Glomerular visceral epithelial cell (primary cell): ENCODE data around the gene SUCO.
"Not testable (repeated sequence)": the region's sequence is repeated elsewhere in the genome, so short reads cannot be mapped to it uniquely, and the experiment has no call there.

Experiments used
- DNase-seq: peaks from one replicate; pipeline ENCODE4 v3.0.0-alpha.2; 2016; ENCODE audit errors: extremely low spot score

Gene SUCO

GRCh38 chr1:172532700-172533512, at the start of gene SUCO:
Gene SUCO, plus strand, starts transcription at chr1:172533150. Its CDS starts 286 bp downstream, at chr1:172533436.
- DNase-seq: peak; percentile 100

GRCh38 chr1:172483448-172483847, 49.5 kb upstream of the SUCO start:
- DNase-seq: no peak

- DNase-seq: no peak
Measured at GRCh38 chr1:172484252-172484651, 48.7 kb upstream of the SUCO start.

GRCh38 chr1:172485626-172486025, 47.3 kb upstream of the SUCO start:
- DNase-seq: no peak

GRCh38 chr1:172486805-172487454, 46.0 kb upstream of the SUCO start:
- DNase-seq: no peak

GRCh38 chr1:172487550-172487949, 45.4 kb upstream of the SUCO start:
- DNase-seq: no peak

GRCh38 chr1:172488393-172488792, 44.6 kb upstream of the SUCO start:
- DNase-seq: no peak

- no peak for DNase-seq
Measured at GRCh38 chr1:172489847-172490246, 43.1 kb upstream of the SUCO start.

GRCh38 chr1:172492421-172492820, 40.5 kb upstream of the SUCO start:
- no peak for DNase-seq

GRCh38 chr1:172494166-172494565, 38.8 kb upstream of the SUCO start:
- no peak for DNase-seq

GRCh38 chr1:172496127-172496526, 36.8 kb upstream of the SUCO start:
- DNase-seq: not testable (repeated sequence)

GRCh38 chr1:172496678-172497077, 36.3 kb upstream of the SUCO start:
- no peak for DNase-seq

- DNase-seq: peak; percentile 50
Measured at GRCh38 chr1:172497230-172497629, 35.7 kb upstream of the SUCO start.

GRCh38 chr1:172498857-172499256, 34.1 kb upstream of the SUCO start:
- no peak for DNase-seq

- DNase-seq: peak; percentile 33
Measured at GRCh38 chr1:172499636-172500141, 33.3 kb upstream of the SUCO start.

- no peak for DNase-seq
Measured at GRCh38 chr1:172500207-172500606, 32.7 kb upstream of the SUCO start.

GRCh38 chr1:172507741-172508140, 25.2 kb upstream of the SUCO start:
- DNase-seq: no peak

- DNase-seq: no peak
Measured at GRCh38 chr1:172510479-172510878, 22.5 kb upstream of the SUCO start.

- no peak for DNase-seq
Measured at GRCh38 chr1:172512591-172512990, 20.4 kb upstream of the SUCO start.

- no peak for DNase-seq
Measured at GRCh38 chr1:172513479-172513878, 19.5 kb upstream of the SUCO start.

GRCh38 chr1:172514108-172514507, 18.8 kb upstream of the SUCO start:
- no peak for DNase-seq

- DNase-seq: no peak
Measured at GRCh38 chr1:172515436-172515835, 17.5 kb upstream of the SUCO start.

- DNase-seq: no peak
Measured at GRCh38 chr1:172515927-172516326, 17.0 kb upstream of the SUCO start.
